Muscle of arm (tissue), 12 donors: Measurements from ENCODE around the gene TMC2. TPM values are rescaled to one million over a fixed set of nuclear protein-coding genes. Genes with fewer than 3 reads are reported as not detected.
"Not testable (repeated sequence)": the region's sequence is repeated elsewhere in the genome, so short reads cannot be mapped to it uniquely, and the experiment has no call there.

ENCODE experiments used
- DNase-seq: peaks from one replicate; pipeline ENCODE4 v3.0.0-alpha.2; 2013
- polyA plus RNA-seq, 12 donors: library from polyadenylated mRNA; unstranded; fragments of 120-200 nt; gene quantifications; one replicate each; pipeline ENCODE4 v1.2.1, GENCODE V29; 2013; ENCODE audit not compliant: insufficient read length in 12 of 12

TMC2 gene
- polyA plus RNA-seq, 12 donors: 0.04 to 0.14 (median 0.12) TPM; not detected in 6

- no peak for DNase-seq
Measured at GRCh38 chr20:2658414-2659354, 122.3 kb downstream of the TMC2 start.

- DNase-seq: no peak
Measured at GRCh38 chr20:2659547-2659946, 123.2 kb downstream of the TMC2 start.

GRCh38 chr20:2663364-2663886, 127.1 kb downstream of the TMC2 start:
- no peak for DNase-seq

GRCh38 chr20:2663887-2664719, 127.7 kb downstream of the TMC2 start, which contains the start of gene IDH3B:
Gene IDH3B (minus strand): TSS chr20:2664216. CDS start chr20:2664188, 28 bp downstream.
- DNase-seq: peak; percentile 97

- no peak for DNase-seq
Measured at GRCh38 chr20:2671977-2672376, 135.6 kb downstream of the TMC2 start.

GRCh38 chr20:2672446-2672845, 136.1 kb downstream of the TMC2 start:
- DNase-seq: no peak

- DNase-seq: no peak
Measured at GRCh38 chr20:2673453-2673852, 137.1 kb downstream of the TMC2 start.

GRCh38 chr20:2680046-2680445, 143.7 kb downstream of the TMC2 start:
- DNase-seq: no peak

GRCh38 chr20:2682040-2682439, 145.7 kb downstream of the TMC2 start:
- DNase-seq: not testable (repeated sequence)

GRCh38 chr20:2684817-2685216, 148.4 kb downstream of the TMC2 start:
- DNase-seq: not testable (repeated sequence)

GRCh38 chr20:2687514-2687913, 151.1 kb downstream of the TMC2 start:
- DNase-seq: no peak

GRCh38 chr20:2688041-2688591, 151.7 kb downstream of the TMC2 start:
- peak; percentile 23 for DNase-seq

- DNase-seq: no peak
Measured at GRCh38 chr20:2690213-2690612, 153.8 kb downstream of the TMC2 start.

- no peak for DNase-seq
Measured at GRCh38 chr20:2690718-2691117, 154.3 kb downstream of the TMC2 start.

- DNase-seq: no peak
Measured at GRCh38 chr20:2691127-2691526, 154.8 kb downstream of the TMC2 start.

Other genes starting within 250 kb of the TMC2 start
- gene TGM3, start 240.6 kb upstream of the TMC2 start, polyA plus RNA-seq: under 1 TPM in 10 of 12 donors, not detected in 2; 0.07 to 0.80 (median 0.21) TPM
- gene TGM6, start 155.7 kb upstream of the TMC2 start, polyA plus RNA-seq: not detected
- gene SNRPB, start 65.8 kb upstream of the TMC2 start, polyA plus RNA-seq: 10 to 100 TPM in 11 of 12 donors, not detected in 1; 62.3 to 96.8 (median 70.5) TPM
- gene ZNF343, start 27.7 kb upstream of the TMC2 start, polyA plus RNA-seq: 10 to 100 TPM in 5 of 12 donors, 1 to 10 TPM in 6, not detected in 1; 3.3 to 12.4 (median 9.8) TPM
- 100 to 1,000 TPM in 11 of 12 donors, not detected in 1; 131 to 191 (median 155) TPM for gene NOP56, start 116.1 kb downstream of the TMC2 start, polyA plus RNA-seq
- 100 to 1,000 TPM in 4 of 12 donors, 10 to 100 TPM in 7, not detected in 1; 78.3 to 110 (median 98.9) TPM for gene IDH3B, start 127.6 kb downstream of the TMC2 start, polyA plus RNA-seq
- gene EBF4, start 156.2 kb downstream of the TMC2 start, polyA plus RNA-seq: 1 to 10 TPM in 11 of 12 donors, not detected in 1; 3.9 to 9.6 (median 6.5) TPM